HG02798 (cell line): ENCODE data around the gene OVOL2.
"Not testable (repeated sequence)": the region's sequence is repeated elsewhere in the genome, so short reads cannot be mapped to it uniquely, and the experiment has no call there.

ENCODE experiments used
- ATAC-seq: cut with Tn5 transposase; IDR thresholded peaks from one replicate; pipeline ENCODE4 v1.9.1; 2021; ENCODE audit warnings: mild to moderate bottlenecking; ENCODE audit not compliant: unreplicated experiment, poor library complexity

Gene OVOL2

GRCh38 chr20:18058661-18059467 is 1.1 kb upstream of the OVOL2 start:
- ATAC-seq: no peak

DNA sequence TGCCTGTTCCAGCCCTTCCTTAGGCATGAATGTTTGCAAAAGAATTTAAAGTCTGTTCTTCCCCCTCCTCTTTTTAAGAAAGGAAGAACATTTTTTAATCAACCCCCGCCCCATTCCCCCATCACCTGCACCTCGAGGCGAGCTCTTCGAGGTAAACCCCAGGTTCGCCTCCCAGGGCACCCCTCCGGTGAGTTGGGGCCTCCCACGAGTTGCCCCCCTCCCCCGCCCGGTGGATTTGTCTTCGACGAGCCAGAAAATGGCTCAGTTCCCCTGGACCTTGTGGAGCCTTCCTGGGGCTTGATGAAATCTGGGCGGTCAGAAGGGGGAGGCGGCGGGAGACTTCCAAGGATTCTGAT is 256 bp upstream of the OVOL2 start:
- ATAC-seq: no peak

DNA sequence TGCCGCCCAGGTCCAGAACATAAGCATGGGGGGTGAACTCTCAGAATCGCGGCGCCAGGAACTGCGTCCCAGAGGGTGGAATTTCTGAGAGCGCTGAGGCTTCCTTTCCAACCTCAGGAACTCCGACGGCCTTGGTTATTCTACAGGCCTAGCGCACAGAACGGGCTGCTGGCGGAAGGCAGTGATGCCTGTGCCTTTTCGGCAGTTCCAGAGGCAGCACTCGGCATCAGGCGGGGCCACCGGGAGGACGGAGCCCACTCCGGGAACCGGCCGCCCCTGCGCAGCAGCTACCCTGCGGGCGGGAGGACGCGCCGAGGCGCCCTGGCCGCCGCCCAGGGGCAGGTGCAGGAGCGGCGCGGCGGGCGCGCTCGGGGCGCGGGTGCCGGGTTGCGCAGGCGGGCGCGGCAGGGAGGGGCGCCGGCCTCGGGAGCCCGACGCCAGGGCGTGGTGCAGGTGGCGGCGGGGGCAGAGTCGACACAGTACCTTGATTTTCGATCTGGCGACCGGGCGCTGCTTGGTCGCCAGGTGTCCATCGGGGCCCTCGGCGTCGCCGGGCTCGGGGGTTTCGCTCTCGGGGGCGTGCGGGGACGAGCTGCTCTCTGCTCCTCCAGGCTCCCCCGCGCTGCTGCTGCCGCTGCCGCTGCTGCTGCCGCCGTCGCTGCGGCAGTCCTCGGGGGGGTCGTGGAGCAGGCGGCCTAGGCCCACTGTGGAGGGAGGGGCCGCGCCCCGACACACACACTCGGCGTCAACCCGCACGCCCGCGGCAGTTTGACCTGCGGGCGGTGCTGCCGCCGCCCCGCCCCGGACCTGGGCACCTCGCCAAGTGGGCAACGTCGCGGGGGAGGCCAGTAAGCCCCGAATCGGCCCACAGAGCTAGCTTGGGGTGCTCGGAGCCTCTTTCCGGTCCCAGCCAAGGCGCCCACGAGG is 1.3 kb downstream of the OVOL2 start:
- ATAC-seq: no peak

DNA sequence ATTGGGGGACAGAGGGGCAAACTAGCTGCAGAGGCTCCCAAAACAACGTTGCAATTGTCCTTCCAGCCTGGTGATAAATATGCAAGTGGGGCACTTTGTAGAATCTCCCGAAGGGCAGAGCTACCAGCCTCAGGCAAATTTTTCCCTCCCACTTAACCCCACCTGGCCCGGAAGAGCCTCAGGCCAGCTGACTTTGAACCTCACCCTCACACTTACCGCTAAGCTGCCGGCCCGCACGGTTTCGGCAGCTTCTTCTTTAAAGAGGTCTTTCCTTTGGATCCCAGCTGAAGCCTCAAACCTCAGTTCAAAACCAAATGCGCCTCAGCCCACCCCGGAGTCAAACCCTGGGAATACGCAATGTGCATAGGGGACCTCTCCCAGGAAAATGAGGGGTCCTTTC is 2.5 kb downstream of the OVOL2 start:
- no peak for ATAC-seq

- no peak for ATAC-seq
Observed at GRCh38 chr20:18052856-18053255, 4.9 kb downstream of the OVOL2 start.

GRCh38 chr20:18050628-18051027 is 7.1 kb downstream of the OVOL2 start:
- no peak for ATAC-seq

DNA sequence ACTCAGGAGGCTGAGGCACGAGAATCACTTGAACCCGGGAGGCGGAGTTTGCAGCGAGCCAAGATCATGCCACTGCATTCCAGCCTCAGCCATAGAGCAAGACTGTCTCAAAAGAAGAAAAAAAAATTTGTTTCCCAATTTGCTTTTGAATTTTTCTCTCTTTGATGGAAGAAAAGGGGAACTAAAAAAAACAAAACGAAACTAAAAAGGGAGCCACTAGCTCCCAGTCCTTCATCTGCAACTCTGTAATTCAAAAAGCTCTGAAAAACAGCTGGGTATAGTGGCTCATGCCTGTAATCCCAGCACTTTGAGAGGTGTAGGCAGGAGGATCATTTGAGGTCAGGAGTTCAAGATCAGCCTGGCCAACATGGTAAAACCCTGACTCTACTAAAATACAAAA is 9.5 kb downstream of the OVOL2 start:
- ATAC-seq: no peak

DNA sequence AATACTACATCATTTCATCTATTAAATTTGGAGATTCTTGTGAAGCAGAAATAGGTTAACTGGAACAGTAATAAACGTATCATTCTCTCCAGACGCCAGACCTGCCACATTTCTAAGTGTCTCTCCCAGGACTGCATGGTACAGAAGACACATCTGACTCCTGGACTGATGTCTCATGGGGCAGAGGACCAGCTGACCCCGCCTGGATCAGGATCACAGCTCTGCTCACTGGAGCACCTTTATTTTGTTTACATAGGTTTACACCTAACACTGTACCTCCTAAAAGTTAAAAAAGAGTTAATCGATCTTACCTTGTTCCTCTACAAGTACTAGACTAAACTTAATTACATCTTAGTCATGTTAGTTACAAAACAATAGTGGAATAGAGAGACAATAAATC is 11.2 kb downstream of the OVOL2 start:
- ATAC-seq: no peak

- ATAC-seq: no peak
Observed at GRCh38 chr20:18042229-18042628, 15.5 kb downstream of the OVOL2 start.

DNA sequence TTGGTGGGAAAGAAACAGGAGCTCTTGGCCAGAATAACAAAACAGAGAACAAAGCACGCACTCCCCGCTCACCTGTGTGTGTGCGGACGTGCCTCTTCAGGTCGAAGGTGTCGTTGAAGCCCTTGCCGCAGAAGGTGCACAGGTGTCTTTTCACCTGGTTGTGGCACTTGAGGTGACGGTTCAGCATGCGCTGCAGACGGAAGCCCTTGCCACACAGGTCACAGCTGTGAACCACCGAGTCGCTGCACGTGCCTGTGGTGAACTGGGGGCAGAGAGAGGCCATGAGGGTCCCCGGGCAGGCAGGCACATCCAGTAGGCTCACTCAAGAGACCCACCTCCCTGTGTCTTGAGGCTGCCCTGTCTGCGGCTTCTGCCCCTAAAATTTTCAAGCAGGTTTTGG is 16.3 kb downstream of the OVOL2 start:
- ATAC-seq: no peak

DNA sequence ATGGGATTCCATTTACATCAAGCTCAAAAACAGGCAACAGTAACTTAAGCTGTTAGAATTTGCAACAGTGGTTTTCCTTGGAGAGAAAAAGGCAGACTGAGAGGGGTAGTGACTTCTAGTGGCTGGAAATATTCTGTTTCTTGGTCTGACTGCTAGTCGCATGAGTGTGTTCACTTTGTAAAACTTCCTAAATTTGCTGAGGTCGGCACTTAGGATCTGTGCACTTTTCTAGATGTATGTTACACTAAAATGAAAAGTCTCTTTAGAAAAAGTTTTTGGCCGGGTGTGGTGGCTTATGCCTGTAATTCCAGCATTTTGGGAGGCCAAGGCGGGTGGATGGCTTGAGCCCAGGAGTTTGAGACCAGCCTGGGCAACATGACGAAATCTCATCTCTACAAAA is 18.7 kb downstream of the OVOL2 start:
- ATAC-seq: no peak

GRCh38 chr20:18034039-18034438 is 23.7 kb downstream of the OVOL2 start:
- ATAC-seq: no peak

GRCh38 chr20:18032977-18033892 is 24.5 kb downstream of the OVOL2 start:
- no peak for ATAC-seq

- no peak for ATAC-seq
Observed at GRCh38 chr20:18031888-18032509, 25.7 kb downstream of the OVOL2 start.

GRCh38 chr20:18031050-18031449 is 26.7 kb downstream of the OVOL2 start:
- no peak for ATAC-seq

- ATAC-seq: no peak
Observed at GRCh38 chr20:18030020-18030419, 27.7 kb downstream of the OVOL2 start.

DNA sequence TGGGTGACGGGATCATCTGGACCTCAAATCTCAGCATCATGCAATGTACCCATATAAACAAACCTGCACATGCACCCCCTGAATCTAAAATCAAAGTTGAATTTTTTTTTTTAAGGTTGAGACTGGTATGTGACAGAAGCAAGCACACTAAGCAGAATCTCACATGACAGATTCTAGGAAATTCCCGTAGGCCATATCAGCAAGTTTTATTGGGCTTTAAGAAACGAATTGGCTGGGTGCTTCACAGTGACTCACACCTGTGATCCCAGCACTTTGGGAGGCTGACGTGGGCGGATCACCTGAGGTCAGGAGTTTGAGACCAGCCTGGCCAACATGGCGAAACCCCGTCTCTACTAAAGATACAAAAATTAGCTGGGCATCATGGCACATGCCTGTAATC is 30.7 kb downstream of the OVOL2 start:
- ATAC-seq: not testable (repeated sequence)

- no peak for ATAC-seq
Observed at GRCh38 chr20:18024606-18025127, 33.0 kb downstream of the OVOL2 start.

GRCh38 chr20:18020931-18021330 is 36.8 kb downstream of the OVOL2 start:
- ATAC-seq: no peak

- peak; percentile 64 for ATAC-seq
Observed at GRCh38 chr20:18019068-18019467, 38.6 kb downstream of the OVOL2 start.
